Vagina (tissue), 2 donors: ENCODE measurements around the gene PTPRE.

ENCODE experiments used
- CTCF ChIP-seq, 3 experiments: fragments of 450-650 bp in 2 of 3; fragments of 200-600 bp in 1 of 3; sonication (generic) in 1 of 3; IDR thresholded peaks; one replicate each; pipeline ENCODE4 v1.5.1; 2017 to 2019; ENCODE audit warnings: antibody characterized with exemption in 3 of 3, mild to moderate bottlenecking in 2 of 3, moderate library complexity in 2 of 3
- POLR2A ChIP-seq, 2 donors: fragments of 450-650 bp; IDR thresholded peaks; one replicate each; pipeline ENCODE4 v1.6.1; 2017; ENCODE audit warnings: antibody characterized with exemption in 2 of 2, mild to moderate bottlenecking in 2 of 2, moderate library complexity in 2 of 2
- POLR2AphosphoS5 ChIP-seq, 2 donors: sonication (generic); formaldehyde crosslinking; IDR thresholded peaks; one replicate each; pipeline ENCODE4 v1.9.0; 2017; ENCODE audit warnings: antibody characterized with exemption in 2 of 2, mild to moderate bottlenecking in 2 of 2, low read depth in 1 of 2; ENCODE audit not compliant: insufficient read depth in 1 of 2

DNA sequence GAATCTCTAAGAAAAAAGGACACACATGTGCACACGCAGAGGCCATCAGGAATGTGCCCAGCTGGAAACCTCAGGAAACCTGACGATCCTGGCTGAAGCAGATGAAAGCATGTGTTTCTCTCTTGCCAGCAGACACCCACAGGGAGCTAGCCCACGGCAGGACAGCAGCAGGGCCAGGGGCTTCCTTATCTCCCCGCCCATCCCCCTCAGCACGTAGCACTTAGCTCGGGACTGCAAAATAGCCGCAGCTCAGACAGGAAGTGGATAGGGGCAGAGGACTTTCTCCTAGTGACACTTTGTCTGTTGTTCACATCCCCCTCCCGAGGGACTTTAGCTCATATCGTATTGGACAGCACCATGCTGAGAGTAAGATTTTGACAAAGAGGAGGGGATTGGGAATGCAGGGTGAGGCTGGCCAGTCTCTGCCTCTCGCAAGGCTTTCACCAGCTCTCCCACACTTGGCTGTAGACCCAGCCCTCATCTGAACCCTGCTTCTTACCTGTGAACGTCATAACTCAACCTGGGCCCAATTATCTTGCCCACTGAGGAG, 155.5 kb downstream of the PTPRE start:
- TF ChIP-seq CTCF (IDR thresholded peaks at IDR 0.05) = no peak
- TF ChIP-seq POLR2AphosphoS5 (IDR thresholded peaks at IDR 0.05; ENCODE audit: insufficient read depth in 1 of 2, low read depth in 1 of 2) = no peak
- no peak for TF ChIP-seq POLR2A (IDR thresholded peaks at IDR 0.05)
